Right ventricle myocardium inferior (tissue), 1 donor: Measurements from ENCODE around the gene HOXC12. TPM values are rescaled to one million over a fixed set of nuclear protein-coding genes. Genes with fewer than 3 reads are reported as not detected.

ENCODE experiments used
- ATAC-seq: fragments of 200-7000 bp; cut with Tn5 transposase; one replicate; pipeline ENCODE4 v1.9.1; 2020; ENCODE audit warnings: mild to moderate bottlenecking, moderate library complexity
- DNase-seq: peaks from one replicate; pipeline ENCODE4 v3.0.0; 2021; ENCODE audit errors: missing footprints
- intact Hi-C: fragments of 100-400 bp; cut with DNase I; formaldehyde crosslinking; loops from one replicate; pipeline ENCODE4 v1.11.0; 2022
- total RNA-seq: library from RNA; stranded (reverse); fragmentation: NEBNext Ultra II Directional; extraction: Animal tissue kit (Norgen Biotek cat#: 25700); gene quantifications from one replicate; pipeline ENCODE4 v1.2.1, GENCODE V29; 2021
- donor health status: DM: no; HTN: yes; CAD: no; lungs with severe emphysema.

The HOXC12 gene
- total RNA-seq, 1 donor from 2014 or later: not detected

- DNase-seq: peak; percentile 35
- ATAC-seq: no peak
- intact Hi-C loops: loop anchor here (10.0 kb wide), 1 partner anchor 365 kb away; the partner anchor contains the start of gene GPR84
These were observed 44.9 kb downstream of the HOXC12 start for GRCh38 chr12:53999559-54000115.

- DNase-seq (peak; percentile 52), ATAC-seq (no peak)
- intact Hi-C loops: loop anchor here (10.0 kb wide), 1 partner anchor 364 kb away; the partner anchor contains the start of gene GPR84
These were observed 45.7 kb downstream of the HOXC12 start, which contains the start of gene HOXC9 for GRCh38 chr12:54000116-54001114. HOXC9 (plus strand) TSS chr12:54000161; CDS start chr12:54000189, 28 bp downstream.

DNA sequence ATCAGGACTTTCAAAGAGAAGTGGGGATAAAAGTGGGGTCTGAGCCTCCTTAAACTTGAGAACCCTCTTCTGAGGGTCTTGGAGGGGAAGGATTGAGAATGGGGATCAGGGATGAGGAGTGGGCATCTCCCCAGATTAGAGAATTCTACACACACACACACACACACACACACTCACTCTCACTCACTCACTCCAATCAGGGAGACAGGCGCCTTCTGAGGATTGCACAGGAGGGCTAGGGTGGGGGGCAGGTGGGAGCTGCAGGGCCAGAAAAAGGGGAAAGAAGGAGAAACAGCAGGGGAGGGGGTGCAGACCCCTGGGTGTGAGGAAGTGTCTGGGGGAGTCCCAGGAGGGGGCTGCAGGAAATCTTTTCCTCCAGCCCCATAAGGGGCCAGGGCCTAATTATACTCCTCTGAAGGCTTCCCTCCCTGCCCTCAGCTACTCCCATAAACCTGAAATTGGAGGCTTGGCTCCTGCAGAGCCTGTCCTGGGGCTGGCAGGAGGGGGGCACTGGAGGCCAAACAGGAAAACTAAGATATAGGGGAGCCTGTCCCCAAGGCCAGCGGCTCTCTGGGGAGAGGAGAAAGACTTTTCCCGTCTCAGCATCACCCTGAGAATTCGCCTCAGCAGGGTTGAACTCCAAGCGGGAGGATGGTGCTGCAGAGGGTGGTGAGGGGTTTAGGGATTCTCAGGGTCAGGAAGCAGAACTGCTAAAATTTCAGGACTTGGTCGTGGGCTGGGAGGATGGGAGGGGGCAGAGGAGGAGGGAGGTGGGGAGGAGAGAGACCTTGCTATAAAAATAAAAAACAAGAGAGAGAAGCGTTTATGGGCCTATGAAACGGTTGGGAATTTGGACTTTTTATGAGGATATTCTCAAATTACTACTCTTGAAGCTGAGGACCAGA is 46.8 kb downstream of the HOXC12 start:
- intact Hi-C loops: loop anchor here (10.0 kb wide), 1 partner anchor 363 kb away; the partner anchor contains the start of gene GPR84
- DNase-seq (no peak), ATAC-seq (no peak)

- intact Hi-C loops: loop anchor here (10.0 kb wide), 1 partner anchor 362 kb away; the partner anchor contains the start of gene GPR84
- DNase-seq (peak; percentile 11), ATAC-seq (no peak)
These were observed 47.7 kb downstream of the HOXC12 start for GRCh38 chr12:54002278-54002914.

- intact Hi-C loops: loop anchor here (10.0 kb wide), 1 partner anchor 362 kb away; the partner anchor contains the start of gene GPR84
- ATAC-seq: no peak
- peak; percentile 44 for DNase-seq
These were observed 48.2 kb downstream of the HOXC12 start for GRCh38 chr12:54002915-54003389.

DNA sequence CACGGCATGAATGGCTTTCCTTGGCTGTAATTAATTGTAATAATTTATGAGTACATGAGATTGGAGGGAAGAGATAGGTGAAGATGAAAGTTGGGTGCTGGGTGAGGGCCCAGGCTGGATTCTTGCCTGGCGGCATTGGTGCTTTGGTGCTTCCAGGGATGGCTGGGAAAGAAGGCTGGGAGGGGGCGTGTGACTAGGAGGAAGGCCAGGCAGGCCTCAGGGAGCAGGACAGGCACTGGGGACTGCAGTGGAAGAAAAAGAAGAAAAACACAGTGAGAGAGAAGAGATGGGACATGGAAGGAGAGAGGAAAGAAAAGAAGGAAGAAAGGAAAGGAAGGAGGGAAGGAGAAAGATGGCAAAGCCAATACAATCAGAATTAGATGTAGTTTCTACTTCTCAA is 48.9 kb downstream of the HOXC12 start:
- intact Hi-C loops: loop anchor here (10.0 kb wide), 1 partner anchor 361 kb away; the partner anchor contains the start of gene GPR84
- ATAC-seq (no peak), DNase-seq (peak; percentile 14)

DNA sequence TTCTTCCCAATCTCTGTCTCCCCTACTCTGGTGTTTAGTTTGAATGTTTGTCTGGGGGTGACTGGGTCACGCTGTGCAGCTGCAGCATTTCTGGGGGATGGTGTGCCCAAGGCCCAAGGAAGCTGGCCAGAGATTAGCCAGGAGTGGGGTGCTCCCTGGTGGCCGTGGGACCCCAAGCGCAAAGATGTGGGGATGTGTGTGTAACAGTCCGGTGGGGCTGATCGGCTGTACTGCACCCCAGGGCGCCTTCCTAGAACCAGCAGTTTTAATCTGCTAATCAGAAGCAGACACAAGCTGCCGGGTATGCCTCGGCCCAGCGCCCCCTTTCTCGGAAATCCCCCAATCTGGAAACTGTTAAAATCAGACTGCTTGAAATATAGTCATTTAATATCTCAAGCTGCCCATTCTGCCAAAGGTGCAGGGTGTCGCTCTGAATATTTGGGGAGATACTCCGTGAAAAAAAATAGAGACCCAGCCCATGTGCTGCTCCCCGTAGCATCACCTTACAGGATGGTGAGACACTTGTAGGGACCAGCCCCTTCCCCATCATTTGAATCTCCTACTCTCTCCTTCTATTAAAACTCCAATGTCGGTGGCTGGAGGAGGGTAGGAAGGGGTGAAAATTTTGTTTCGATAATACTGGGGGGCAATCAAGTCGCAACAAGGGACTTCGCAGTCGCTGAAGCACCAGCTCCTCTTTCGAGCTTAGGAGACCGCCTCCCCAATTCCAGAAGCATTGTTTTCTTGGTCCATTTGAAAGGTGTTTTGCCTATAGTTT is 49.5 kb downstream of the HOXC12 start:
- DNase-seq (peak; percentile 30), ATAC-seq (no peak)
- intact Hi-C loops: loop anchor here (10.0 kb wide), 1 partner anchor 361 kb away; the partner anchor contains the start of gene GPR84

DNA sequence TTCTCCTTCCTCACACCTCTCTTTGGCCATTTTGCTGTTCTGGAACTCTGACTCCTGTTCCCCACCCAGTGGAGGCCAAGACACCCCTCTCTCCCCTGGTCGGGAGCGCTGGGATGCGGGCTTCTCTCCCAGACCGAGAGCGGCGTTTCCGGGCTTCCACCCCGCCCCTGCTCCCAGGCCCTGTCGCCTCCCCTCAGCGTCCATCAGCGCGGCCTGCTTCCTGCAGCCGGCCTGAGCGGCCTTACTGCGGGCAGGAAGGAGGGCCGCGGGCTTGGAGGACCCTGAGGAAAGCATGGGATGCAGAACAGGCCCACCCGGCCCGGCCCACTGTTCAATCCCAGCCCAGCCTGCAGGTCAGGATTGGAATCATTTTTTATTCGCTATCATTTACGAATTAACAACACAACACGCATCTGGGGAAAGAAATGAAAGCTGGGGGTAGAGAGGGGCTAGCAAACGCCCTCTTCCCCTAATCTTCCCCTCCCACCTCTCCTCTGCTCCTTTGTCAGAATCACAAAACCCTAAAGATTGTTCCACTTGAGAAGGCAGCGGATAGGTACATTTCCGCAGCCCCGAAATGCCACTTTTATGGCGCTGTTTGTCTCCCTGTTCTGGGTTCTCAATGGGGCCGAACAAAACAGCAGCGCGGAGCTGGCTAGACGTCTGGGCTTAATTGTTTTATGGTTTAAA is 50.3 kb downstream of the HOXC12 start:
- intact Hi-C loops: loop anchor here (10.0 kb wide), 1 partner anchor 360 kb away; the partner anchor contains the start of gene GPR84
- no peak for ATAC-seq
- DNase-seq: peak; percentile 58

DNA sequence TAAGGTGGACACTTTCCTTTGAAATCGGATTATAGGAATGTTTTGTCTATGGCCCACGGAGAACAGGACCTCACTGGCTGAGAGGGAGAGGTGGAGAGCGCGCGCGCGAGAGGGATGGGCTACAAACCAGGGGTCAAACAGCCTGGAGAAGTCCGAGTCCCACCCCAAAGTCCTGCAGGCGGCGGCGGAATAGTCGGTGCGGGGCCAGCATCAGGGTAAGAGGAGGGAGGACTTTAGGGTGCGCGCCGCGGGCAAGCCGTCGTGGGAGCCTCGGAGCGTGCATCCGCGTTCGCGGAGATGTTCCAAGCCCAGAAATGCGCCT is 50.8 kb downstream of the HOXC12 start:
- DNase-seq (peak; percentile 47), ATAC-seq (no peak)
- intact Hi-C loops: loop anchor here (10.0 kb wide), 1 partner anchor 359 kb away; the partner anchor contains the start of gene GPR84

DNA sequence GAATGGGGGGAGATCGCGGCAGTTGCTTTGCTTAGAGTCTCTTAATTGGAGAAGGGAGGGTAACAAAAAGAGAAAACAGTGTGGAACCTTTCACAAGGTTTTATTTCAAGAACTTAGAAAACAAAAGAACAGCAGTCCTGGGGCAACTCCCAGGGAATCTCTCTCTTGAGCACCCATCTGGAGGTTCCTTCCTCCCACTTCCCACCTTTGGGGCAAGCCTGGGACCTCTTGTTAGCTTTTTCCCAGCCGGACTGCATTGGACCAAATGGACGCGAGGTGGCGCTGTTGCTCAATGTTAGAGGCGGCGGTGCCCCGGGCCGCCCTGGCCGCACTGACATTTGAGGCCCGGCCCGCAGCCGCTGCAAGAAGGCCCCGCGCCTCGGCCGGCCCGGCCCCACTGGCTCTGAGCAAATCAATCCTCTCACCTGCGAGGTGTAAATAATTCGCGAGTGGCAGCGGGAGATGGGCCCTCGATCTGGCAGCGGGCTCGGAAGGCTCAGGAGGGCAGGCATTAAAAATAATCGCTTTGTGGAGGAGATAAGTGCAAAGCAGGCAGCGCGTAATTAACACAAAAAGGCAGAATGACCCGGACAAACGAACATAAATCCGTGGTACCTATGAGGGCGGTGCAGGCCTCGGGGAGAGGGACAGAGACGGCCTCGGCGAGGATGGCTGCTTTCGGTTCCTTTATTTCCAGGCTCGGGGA is 51.3 kb downstream of the HOXC12 start:
- intact Hi-C loops: loop anchor here (1.0 to 10.0 kb wide), 3 partner anchors 187 to 359 kb away; partner anchors contain the start of gene GPR84
- peak; percentile 92 for ATAC-seq
- DNase-seq: peak; percentile 95

- DNase-seq: peak; percentile 42
- no peak for ATAC-seq
- intact Hi-C loops: loop anchor here (1.0 to 10.0 kb wide), 3 partner anchors 187 to 358 kb away; partner anchors contain the start of gene GPR84
These were observed 52.0 kb downstream of the HOXC12 start for GRCh38 chr12:54006559-54007220.

- intact Hi-C loops: loop anchor here (2.0 to 10.0 kb wide), 2 partner anchors 193 to 357 kb away; partner anchors contain the start of gene GPR84
- ATAC-seq: no peak
- DNase-seq: peak; percentile 15
These were observed 53.0 kb downstream of the HOXC12 start for GRCh38 chr12:54007538-54008259.

- no peak for ATAC-seq
- intact Hi-C loops: loop anchor here (10.0 kb wide), 1 partner anchor 357 kb away; the partner anchor contains the start of gene GPR84
These were observed 53.5 kb downstream of the HOXC12 start for GRCh38 chr12:54008260-54008552.

More at GRCh38 chr12:54008260-54008552, 53.5 kb downstream of the HOXC12 start:
- DNase-seq: peak; percentile 6
